ENCODE data around the gene IL18R1. TPM values are rescaled to one million over a fixed set of nuclear protein-coding genes. Genes with fewer than 3 reads are reported as not detected.

Gene IL18R1
- total and polyA plus RNA-seq, 9 of the 15 experiments (the other 6 are each of a cell fraction or from before 2014, with no cell fraction given), result 0.55 to 10.0 (median 2.5) TPM

GRCh38 chr2:102444233-102444632 lies 88.6 kb downstream of the IL18R1 start:
- Histone ChIP-seq H3K27ac (ENCODE audit: extremely low read depth, low read depth, low read length) (no peak overlapping the region), H3K9ac (ENCODE audit: insufficient read depth in 1 of 2, low read depth in 2 of 2, low read length in 2 of 2) (no peak overlapping the region), H3K79me2 (ENCODE audit: control insufficient read depth, insufficient read depth, low read length) (no peaks in the 10 kb centered on the region), H3K9me3 (replicated peaks; ENCODE audit: control insufficient read depth, insufficient read depth, low read depth, low read length) (no peaks in the 10 kb centered on the region), H3K36me3 (ENCODE audit: control insufficient read depth, insufficient read depth, low read length) (no peaks in the 10 kb centered on the region), H3K27me3 (ENCODE audit: control insufficient read depth in 2 of 2, insufficient read depth in 2 of 2, low read length in 2 of 2) (no peaks in the 10 kb centered on the region), H3K4me2 (ENCODE audit: insufficient read depth, low read length) (no peak overlapping the region), H3K4me3 (no peak overlapping the region), H2AFZ (ENCODE audit: low read depth, low read length) (no peak overlapping the region), H3K4me1 (replicated peaks in 1 of 2; ENCODE audit: control insufficient read depth in 2 of 2, insufficient read depth in 2 of 2, low read length in 2 of 2) (peaks cover 2 to 8% of the 10 kb centered on the region in 2 experiments; a peak in 2 of 5 replicates), H3K9me1 (ENCODE audit: control insufficient read depth, insufficient read depth, low read length) (no peaks in the 10 kb centered on the region), H4K20me1 (replicated peaks; ENCODE audit: control insufficient read depth, insufficient read depth, low read length) (no peaks in the 10 kb centered on the region)
- in situ Hi-C loops (cut with MboI), result loop anchor here (5.0 kb wide), 2 partner anchors 192 to 422 kb away; no protein-coding TSS in a partner anchor
- intact Hi-C loops (cut with micrococcal nuclease), result loop anchor here (5.0 kb wide), 1 partner anchor 437 kb away; no protein-coding TSS in a partner anchor
- DNase-seq (ENCODE audit: extremely low read depth in 1 of 4, low spot score in 3 of 4), result no peak
- no TSS peak for BruUV-seq (replicated peaks)
- ATAC-seq, result no peak
- 29% methylated on average over 3 of the region's 3 CpGs for WGBS (ENCODE audit: insufficient coverage, low coverage, missing lambda C conversion rate)
- no peak for FAIRE-seq
- ChIA-PET CTCF (ENCODE audit: low intra/inter-chr PET ratio) (interaction anchor here (1.7 to 1.9 kb wide), 2 partner anchors 88 to 198 kb away, joined by 8 to 13 read pairs; partner anchors contain the start of gene IL18R1), POLR2A (interaction anchor here (1.7 kb wide), 1 partner anchor 24 kb away, joined by 3 read pairs; no protein-coding TSS in a partner anchor)
- TF ChIP-seq USF2 (CRISPR knock-in tag; IDR thresholded peaks at IDR 0.05) (no peak), ARID3A (IDR thresholded peaks at IDR 0.05; ENCODE audit: borderline replicate concordance, low read depth, low read length) (no peak), TAF7 (tag; IDR thresholded peaks at IDR 0.05) (no peak), POLR2G (IDR thresholded peaks at IDR 0.05; ENCODE audit: low read depth, low read length) (no peak), RBFOX2 (IDR thresholded peaks at IDR 0.05; ENCODE audit: low read depth, low read length) (no peak), ZBTB34 (CRISPR knock-in tag; IDR thresholded peaks at IDR 0.05) (no peak)

All from K562 (cell line).